Epithelial cell of proximal tubule (primary cell): Measurements from ENCODE around the gene CHST3. TPM values are rescaled to one million over a fixed set of nuclear protein-coding genes. Genes with fewer than 3 reads are reported as not detected.
A peak's percentile ranks its signal among the peaks of the same experiment; 100 is the strongest.

Source experiments
- DNase-seq: peaks from one replicate; pipeline ENCODE4 v3.0.0-alpha.2; 2011; ENCODE audit warnings: low read depth
- H3K4me3 ChIP-seq: 2 replicates; pipeline ENCODE4 v1.5.1; 2011; ENCODE audit warnings: low read depth, mild to moderate bottlenecking, low read length
- CTCF ChIP-seq: conservative IDR thresholded peaks from 2 replicates; pipeline ENCODE4 v1.5.1; 2012; ENCODE audit warnings: low read depth, mild to moderate bottlenecking, low read length
- total RNA-seq: library from RNA; depleted of rRNA; stranded (reverse); fragments of >200 nt; gene quantifications from 2 replicates; pipeline ENCODE4 v1.2.3, GENCODE V29; 2015

CHST3 gene
- total RNA-seq, 1 donor from 2014 or later: 20.5 TPM

- no peak for DNase-seq
- H3K4me3 ChIP-seq: no peak overlapping the region
- no peak for TF ChIP-seq CTCF
These were observed 91.9 kb downstream of the CHST3 start for GRCh38 chr10:72056113-72056512.

- TF ChIP-seq CTCF: no peak
- no peak for DNase-seq
- no peak overlapping the region for H3K4me3 ChIP-seq
These were observed 92.9 kb downstream of the CHST3 start for GRCh38 chr10:72056932-72057751.

GRCh38 chr10:72058347-72058898, 94.2 kb downstream of the CHST3 start:
- DNase-seq: no peak
- TF ChIP-seq CTCF: no peak
- no peak overlapping the region for H3K4me3 ChIP-seq

GRCh38 chr10:72058989-72059842, 95.0 kb downstream of the CHST3 start:
- TF ChIP-seq CTCF: no peak
- H3K4me3 ChIP-seq: no peak overlapping the region
- no peak for DNase-seq

- no peak overlapping the region for H3K4me3 ChIP-seq
- no peak for DNase-seq
- TF ChIP-seq CTCF: no peak
These were observed 95.9 kb downstream of the CHST3 start for GRCh38 chr10:72059843-72060822.

- DNase-seq: no peak
- H3K4me3 ChIP-seq: no peak overlapping the region
These were observed 97.3 kb downstream of the CHST3 start for GRCh38 chr10:72061491-72061890.

More at GRCh38 chr10:72061491-72061890, 97.3 kb downstream of the CHST3 start:
- peak; percentile 41 for TF ChIP-seq CTCF
